Esophagus squamous epithelium (tissue), 5 donors: Measurements from ENCODE around the gene FN1. TPM values are rescaled to one million over a fixed set of nuclear protein-coding genes. Genes with fewer than 3 reads are reported as not detected.
A peak's percentile ranks its signal among the peaks of the same experiment; 100 is the strongest.

ENCODE experiments used
- DNase-seq: peaks from one replicate; lab custom pipeline; 2025; lab: John Stamatoyannopoulos, UW
- H3K27ac ChIP-seq, 4 donors: fragments of 200-600 bp; sonication (generic); one replicate each; pipeline ENCODE4 v1.5.1; 2016 to 2019; ENCODE audit warnings: mild to moderate bottlenecking in 1 of 4
- H3K27me3 ChIP-seq, 4 donors: fragments of 200-600 bp; sonication (generic); 1 replicate in 3 of 4; 2 replicates in 1 of 4; pipeline versions ENCODE4 v1.5.1 to v1.6.0; 2017 to 2021; ENCODE audit warnings: antibody characterized with exemption in 1 of 4
- H3K36me3 ChIP-seq, 3 donors: fragments of 200-600 bp; sonication (generic); one replicate each; pipeline ENCODE4 v1.5.1; 2016 to 2019
- H3K4me1 ChIP-seq, 3 donors: fragments of 200-600 bp; sonication (generic); one replicate each; pipeline ENCODE4 v1.5.1; 2017 to 2019
- H3K4me3 ChIP-seq, 4 donors: fragments of 200-600 bp; sonication (generic); 1 replicate in 3 of 4; 2 replicates in 1 of 4; pipeline ENCODE4 v1.5.1; 2016 to 2019; ENCODE audit warnings: mild to moderate bottlenecking in 2 of 4, moderate library complexity in 1 of 4
- H3K9me3 ChIP-seq, 3 donors: fragments of 200-600 bp; sonication (generic); one replicate each; pipeline ENCODE4 v1.5.1; 2016 to 2019
- CTCF ChIP-seq, 6 experiments: fragments of 450-650 bp in 4 of 6; fragments of 200-600 bp in 2 of 6; sonication (generic) in 2 of 6; IDR thresholded peaks; one replicate each; pipeline ENCODE4 v1.5.1; 2016 to 2019; ENCODE audit warnings: antibody characterized with exemption in 6 of 6, mild to moderate bottlenecking in 4 of 6, moderate library complexity in 4 of 6
- POLR2A ChIP-seq, 4 donors: fragments of 450-650 bp; IDR thresholded peaks; one replicate each; pipeline ENCODE4 v1.6.1; 2017; ENCODE audit warnings: antibody characterized with exemption in 4 of 4, mild to moderate bottlenecking in 4 of 4, moderate library complexity in 3 of 4
- WGBS, 2 donors: methylation state at CpG; one replicate each; pipeline ENCODE4 v1.1.5; 2018; 5-methylcytosine and 5-hydroxymethylcytosine counted together
- intact Hi-C: fragments of 100-400 bp; cut with DNase I; formaldehyde crosslinking; loops from one replicate; pipeline ENCODE4 v1.15.0; 2022
- total RNA-seq, 4 donors: library from RNA; depleted of rRNA; stranded (reverse); fragments of >200 nt; gene quantifications; one replicate each; pipeline ENCODE4 v1.1.0, GENCODE V29; 2016
- donor health status: DM: yes; HTN: yes; CAD: no.

Gene FN1
- total RNA-seq, 4 donors from 2014 or later = 15.7 to 393 (median 112) TPM

DNA sequence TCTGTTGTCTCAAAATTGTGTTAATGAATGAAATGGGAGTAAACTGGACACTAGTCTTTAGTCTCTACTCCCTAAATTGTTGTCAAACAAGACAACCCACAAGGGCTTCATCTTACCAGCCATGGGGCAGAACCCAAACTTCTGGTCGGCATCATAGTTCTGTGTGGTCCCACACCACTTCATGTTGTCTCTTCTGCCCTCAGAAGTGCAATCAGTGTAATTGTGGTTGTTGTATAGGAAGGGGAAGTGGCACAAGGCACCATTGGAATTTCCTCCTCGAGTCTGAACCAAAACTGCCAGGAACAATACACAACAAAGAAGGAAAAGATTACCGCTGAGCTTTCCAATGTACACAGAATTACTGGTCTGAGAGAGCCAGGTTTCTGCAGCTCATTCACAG lies 12.6 kb downstream of the FN1 start:
- Histone ChIP-seq H3K4me3 (no peak overlapping the region), H3K36me3 (peaks cover 0 to 22% (median 0%) of the 10 kb centered on the region in 3 donors), H3K27ac (peak overlapping the region in 1 of 4 donors; percentile 1), H3K27me3 (no peaks in the 10 kb centered on the region), H3K9me3 (no peaks in the 10 kb centered on the region), H3K4me1 (peaks cover 0 to 18% (median 0%) of the 10 kb centered on the region in 3 donors)
- intact Hi-C loops = loop anchor here (10.0 kb wide), 1 partner anchor 602 kb away; no protein-coding TSS in a partner anchor
- no peak for DNase-seq
- TF ChIP-seq POLR2A (IDR thresholded peaks at IDR 0.05) (no peak), CTCF (IDR thresholded peaks at IDR 0.05) (no peak)
- 38 to 42% methylated on average over 2 to 3 of the region's 3 CpGs for WGBS, 2 donors

DNA sequence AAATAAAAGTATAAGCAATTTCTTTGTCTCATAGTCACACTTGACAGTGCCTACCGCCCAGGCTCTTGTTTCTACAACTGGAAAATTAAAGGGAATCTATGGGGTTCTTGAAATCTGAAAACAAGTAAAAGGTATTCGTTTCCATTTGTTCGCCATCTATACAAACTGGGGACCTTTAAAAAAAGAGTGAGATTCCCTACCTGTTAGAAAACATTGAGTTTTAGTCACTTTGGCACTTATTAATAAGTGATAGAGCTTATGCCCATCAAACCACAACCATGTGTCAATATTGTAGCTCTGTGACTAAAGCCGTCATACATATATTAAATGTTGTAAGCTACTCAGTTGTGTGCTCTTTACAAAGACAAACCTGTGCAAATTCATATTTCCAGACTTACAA lies 13.2 kb downstream of the FN1 start:
- Histone ChIP-seq H3K4me1 (peaks cover 0 to 18% (median 0%) of the 10 kb centered on the region in 3 donors), H3K27me3 (no peaks in the 10 kb centered on the region), H3K36me3 (peaks cover 0 to 22% (median 0%) of the 10 kb centered on the region in 3 donors), H3K4me3 (no peak overlapping the region), H3K27ac (no peak overlapping the region), H3K9me3 (no peaks in the 10 kb centered on the region)
- no peak for DNase-seq
- intact Hi-C loops = loop anchor here (10.0 kb wide), 1 partner anchor 602 kb away; no protein-coding TSS in a partner anchor
- TF ChIP-seq CTCF (IDR thresholded peaks at IDR 0.05) (no peak), POLR2A (IDR thresholded peaks at IDR 0.05) (no peak)
- 87% methylated on average over 4 of the region's 4 CpGs for WGBS, 2 donors

GRCh38 chr2:215421859-215422461 lies 13.9 kb downstream of the FN1 start:
- DNase-seq = no peak
- Histone ChIP-seq H3K27ac (no peak overlapping the region), H3K4me3 (no peak overlapping the region), H3K27me3 (no peaks in the 10 kb centered on the region), H3K36me3 (peaks cover 0 to 22% (median 0%) of the 10 kb centered on the region in 3 donors), H3K9me3 (no peaks in the 10 kb centered on the region), H3K4me1 (peaks cover 0 to 18% (median 0%) of the 10 kb centered on the region in 3 donors)
- WGBS, 2 donors = 38 to 41% methylated on average over 10 of the region's 10 CpGs
- intact Hi-C loops = loop anchor here (10.0 kb wide), 1 partner anchor 603 kb away; no protein-coding TSS in a partner anchor
- TF ChIP-seq CTCF (IDR thresholded peaks at IDR 0.05) = no peak
- TF ChIP-seq POLR2A (IDR thresholded peaks at IDR 0.05) = no peak

GRCh38 chr2:215420471-215420935 lies 15.4 kb downstream of the FN1 start:
- Histone ChIP-seq H3K27ac (peak overlapping the region in 1 of 4 donors; percentile 25), H3K4me3 (no peak overlapping the region), H3K36me3 (peaks cover 0 to 22% (median 0%) of the 10 kb centered on the region in 3 donors), H3K27me3 (no peaks in the 10 kb centered on the region), H3K9me3 (no peaks in the 10 kb centered on the region), H3K4me1 (peaks cover 0 to 18% (median 0%) of the 10 kb centered on the region in 3 donors)
- DNase-seq = no peak
- WGBS, 2 donors = 82 to 91% methylated on average over 5 to 8 of the region's 8 CpGs
- intact Hi-C loops = loop anchor here (10.0 kb wide), 1 partner anchor 604 kb away; no protein-coding TSS in a partner anchor
- no peak for TF ChIP-seq CTCF (IDR thresholded peaks at IDR 0.05)
- no peak for TF ChIP-seq POLR2A (IDR thresholded peaks at IDR 0.05)
